Osteoblast (primary cell): Measurements from ENCODE around the gene CACNA1D. TPM values are rescaled to one million over a fixed set of nuclear protein-coding genes. Genes with fewer than 3 reads are reported as not detected.

ENCODE experiments used
- DNase-seq: peaks from one replicate; pipeline ENCODE4 v3.0.0; 2011; ENCODE audit warnings: low spot score, mixed read lengths; ENCODE audit not compliant: insufficient read length; ENCODE audit errors: missing footprints
- H2AFZ ChIP-seq: 2 replicates; pipeline ENCODE4 v1.6.0; 2011; ENCODE audit warnings: mild to moderate bottlenecking, low read length
- H3K27ac ChIP-seq: 2 replicates; pipeline ENCODE4 v1.5.1; 2011; ENCODE audit warnings: mild to moderate bottlenecking, low read depth, low read length, moderate library complexity
- H3K27me3 ChIP-seq: 2 replicates; pipeline ENCODE4 v1.6.0; 2012; ENCODE audit warnings: mild to moderate bottlenecking, control low read depth, inconsistent platforms, low read length, moderate library complexity; ENCODE audit not compliant: insufficient read depth
- H3K36me3 ChIP-seq: 2 replicates; pipeline ENCODE4 v1.5.1; 2011; ENCODE audit warnings: mild to moderate bottlenecking, low read length, control low read depth, moderate library complexity; ENCODE audit not compliant: insufficient read depth
- H3K4me1 ChIP-seq: 2 replicates; pipeline ENCODE4 v1.5.1; 2011; ENCODE audit warnings: mild to moderate bottlenecking, low read length, control low read depth, moderate library complexity; ENCODE audit not compliant: insufficient read depth
- H3K4me2 ChIP-seq: 2 replicates; pipeline ENCODE4 v1.6.0; 2011; ENCODE audit warnings: mild to moderate bottlenecking, low read length; ENCODE audit not compliant: insufficient read depth
- H3K4me3 ChIP-seq: fragments of 200-600 bp; sonication (generic); 3 replicates; pipeline ENCODE4 v1.5.1; 2012; ENCODE audit warnings: mild to moderate bottlenecking, low read length, inconsistent platforms; ENCODE audit not compliant: insufficient read depth
- H3K79me2 ChIP-seq: 2 replicates; pipeline ENCODE4 v1.6.0; 2012; ENCODE audit warnings: mild to moderate bottlenecking, low read length, control low read depth, inconsistent platforms; ENCODE audit not compliant: insufficient read depth
- H3K9me3 ChIP-seq: 2 replicates; pipeline ENCODE4 v1.5.1; 2011; ENCODE audit warnings: low read depth, low read length, control low read depth
- H4K20me1 ChIP-seq: 2 replicates; pipeline ENCODE4 v1.6.0; 2012; ENCODE audit warnings: mild to moderate bottlenecking, low read length, control low read depth; ENCODE audit not compliant: insufficient read depth
- total RNA-seq: library from RNA; depleted of rRNA; stranded (reverse); fragments of >200 nt; gene quantifications from 2 replicates; pipeline ENCODE4 v1.2.3, GENCODE V29; 2012
- TF ChIP-seq, protein P1 (sequence below): IDR thresholded peaks from 2 replicates; pipeline ENCODE4 v1.5.1; 2011; ENCODE audit warnings: mild to moderate bottlenecking, low read depth, low read length, moderate library complexity; ENCODE audit errors: extremely low read depth

The CACNA1D gene
- total RNA-seq, 1 donor: under 0.01 TPM

GRCh38 chr3:53694046-53694445, 199.6 kb downstream of the CACNA1D start:
- Histone ChIP-seq H3K9me3 (no peaks in the 10 kb centered on the region), H2AFZ (no peak overlapping the region), H3K79me2 (no peaks in the 10 kb centered on the region), H4K20me1 (no peaks in the 10 kb centered on the region), H3K4me1 (no peaks in the 10 kb centered on the region), H3K27ac (no peak overlapping the region), H3K4me3 (no peak overlapping the region), H3K4me2 (no peak overlapping the region), H3K27me3 (peaks cover 2% of the 10 kb centered on the region), H3K36me3 (no peaks in the 10 kb centered on the region)
- TF ChIP-seq, protein P1, sequence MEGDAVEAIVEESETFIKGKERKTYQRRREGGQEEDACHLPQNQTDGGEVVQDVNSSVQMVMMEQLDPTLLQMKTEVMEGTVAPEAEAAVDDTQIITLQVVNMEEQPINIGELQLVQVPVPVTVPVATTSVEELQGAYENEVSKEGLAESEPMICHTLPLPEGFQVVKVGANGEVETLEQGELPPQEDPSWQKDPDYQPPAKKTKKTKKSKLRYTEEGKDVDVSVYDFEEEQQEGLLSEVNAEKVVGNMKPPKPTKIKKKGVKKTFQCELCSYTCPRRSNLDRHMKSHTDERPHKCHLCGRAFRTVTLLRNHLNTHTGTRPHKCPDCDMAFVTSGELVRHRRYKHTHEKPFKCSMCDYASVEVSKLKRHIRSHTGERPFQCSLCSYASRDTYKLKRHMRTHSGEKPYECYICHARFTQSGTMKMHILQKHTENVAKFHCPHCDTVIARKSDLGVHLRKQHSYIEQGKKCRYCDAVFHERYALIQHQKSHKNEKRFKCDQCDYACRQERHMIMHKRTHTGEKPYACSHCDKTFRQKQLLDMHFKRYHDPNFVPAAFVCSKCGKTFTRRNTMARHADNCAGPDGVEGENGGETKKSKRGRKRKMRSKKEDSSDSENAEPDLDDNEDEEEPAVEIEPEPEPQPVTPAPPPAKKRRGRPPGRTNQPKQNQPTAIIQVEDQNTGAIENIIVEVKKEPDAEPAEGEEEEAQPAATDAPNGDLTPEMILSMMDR: no peak
- DNase-seq: no peak

GRCh38 chr3:53694666-53695323, 200.4 kb downstream of the CACNA1D start:
- Histone ChIP-seq H4K20me1 (no peaks in the 10 kb centered on the region), H3K4me1 (no peaks in the 10 kb centered on the region), H3K79me2 (no peaks in the 10 kb centered on the region), H3K36me3 (no peaks in the 10 kb centered on the region), H3K4me2 (no peak overlapping the region), H3K9me3 (no peaks in the 10 kb centered on the region), H2AFZ (no peak overlapping the region), H3K4me3 (no peak overlapping the region), H3K27ac (no peak overlapping the region), H3K27me3 (peaks cover 2% of the 10 kb centered on the region)
- TF ChIP-seq, protein P1: no peak
- DNase-seq: no peak

- Histone ChIP-seq H3K4me3 (no peak overlapping the region), H3K27ac (no peak overlapping the region), H4K20me1 (no peaks in the 10 kb centered on the region), H3K9me3 (no peaks in the 10 kb centered on the region), H2AFZ (no peak overlapping the region), H3K27me3 (peaks cover 2% of the 10 kb centered on the region), H3K79me2 (no peaks in the 10 kb centered on the region), H3K4me2 (no peak overlapping the region), H3K4me1 (no peaks in the 10 kb centered on the region), H3K36me3 (no peaks in the 10 kb centered on the region)
- no peak for DNase-seq
- TF ChIP-seq, protein P1: no peak
Measured at GRCh38 chr3:53695324-53695690, 200.9 kb downstream of the CACNA1D start.

GRCh38 chr3:53696401-53697172, 202.2 kb downstream of the CACNA1D start:
- Histone ChIP-seq H3K9me3 (no peaks in the 10 kb centered on the region), H3K36me3 (no peaks in the 10 kb centered on the region), H3K79me2 (no peaks in the 10 kb centered on the region), H3K4me2 (no peak overlapping the region), H2AFZ (no peak overlapping the region), H3K4me3 (no peak overlapping the region), H4K20me1 (no peaks in the 10 kb centered on the region), H3K4me1 (no peaks in the 10 kb centered on the region), H3K27me3 (peaks cover 2% of the 10 kb centered on the region), H3K27ac (no peak overlapping the region)
- DNase-seq: no peak
- TF ChIP-seq, protein P1: no peak
